ENCODE data around the gene GREM1.

GREM1 gene

GRCh38 chr15:32698773-32699390 lies 18.9 kb upstream of the GREM1 start:
- DNase-seq: no peak

- DNase-seq: no peak
Observed at GRCh38 chr15:32700501-32701150, 17.2 kb upstream of the GREM1 start.

- no peak for DNase-seq
Observed at GRCh38 chr15:32701863-32702262, 15.9 kb upstream of the GREM1 start.

- no peak for DNase-seq
Observed at GRCh38 chr15:32704395-32704981, 13.3 kb upstream of the GREM1 start.

- DNase-seq: no peak
Observed at GRCh38 chr15:32705446-32705845, 12.4 kb upstream of the GREM1 start.

GRCh38 chr15:32706704-32707103 lies 11.1 kb upstream of the GREM1 start:
- no peak for DNase-seq

- DNase-seq: no peak
Observed at GRCh38 chr15:32707436-32707835, 10.4 kb upstream of the GREM1 start.

- DNase-seq: no peak
Observed at GRCh38 chr15:32709295-32710033, 8.3 kb upstream of the GREM1 start.

GRCh38 chr15:32715276-32715675 lies 2.5 kb upstream of the GREM1 start:
- no peak for DNase-seq

- DNase-seq: no peak
Observed at GRCh38 chr15:32716216-32716914, 1.4 kb upstream of the GREM1 start.

GRCh38 chr15:32716915-32717425 lies 834 bp upstream of the GREM1 start:
- no peak for DNase-seq

- no peak for DNase-seq
Observed at GRCh38 chr15:32718227-32718820, 520 bp downstream of the GREM1 start.

- DNase-seq: no peak
Observed at GRCh38 chr15:32718821-32719716, 1.3 kb downstream of the GREM1 start.

- no peak for DNase-seq
Observed at GRCh38 chr15:32721596-32721995, 3.8 kb downstream of the GREM1 start.

- no peak for DNase-seq
Observed at GRCh38 chr15:32722136-32722535, 4.3 kb downstream of the GREM1 start.

- no peak for DNase-seq
Observed at GRCh38 chr15:32723171-32723948, 5.6 kb downstream of the GREM1 start.

- no peak for DNase-seq
Observed at GRCh38 chr15:32729700-32730395, 12.0 kb downstream of the GREM1 start.

GRCh38 chr15:32730677-32731654 lies 13.2 kb downstream of the GREM1 start:
- DNase-seq: no peak

Data from NCI-H1694 treated with DMSO at 0.1 percent for 48 hours (cell line).